ENCODE results near the gene TMEM140.

TMEM140 gene

DNA sequence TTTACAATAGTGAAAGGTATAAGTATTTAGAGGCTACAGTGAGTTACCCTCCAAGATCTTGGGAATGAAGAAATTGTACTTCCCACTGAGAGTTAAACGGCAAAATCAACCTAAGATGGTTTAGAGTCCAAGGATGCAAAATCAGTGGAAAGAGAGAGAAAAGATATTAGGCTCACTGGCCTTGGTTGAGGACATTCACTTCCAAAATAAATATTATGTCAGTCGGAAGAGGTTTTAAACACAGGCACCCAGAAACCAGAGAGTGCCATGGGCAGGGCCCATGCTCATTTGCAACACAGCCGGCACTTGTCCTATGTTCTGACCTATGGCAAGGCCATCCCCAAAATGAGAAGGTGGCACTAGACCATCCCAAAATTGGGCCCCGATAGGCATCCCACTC lies 67.3 kb downstream of the TMEM140 start:
- no peak for DNase-seq
- no peak overlapping the region for H3K27ac ChIP-seq (ENCODE audit: low read length)
- no peaks in the 10 kb centered on the region for H3K27me3 ChIP-seq (ENCODE audit: insufficient read depth, low read length, poor library complexity)
- no peak overlapping the region for H2AFZ ChIP-seq (ENCODE audit: low read depth, low read length)
- no peak overlapping the region for H3K9ac ChIP-seq (ENCODE audit: low read depth, low read length)
- no peak overlapping the region for H3K4me2 ChIP-seq (ENCODE audit: insufficient read depth, low read length)
- no peaks in the 10 kb centered on the region for H3K79me2 ChIP-seq (ENCODE audit: insufficient read depth, low read length)
- peaks cover 14% of the 10 kb centered on the region for H3K4me1 ChIP-seq (ENCODE audit: insufficient read depth, low read length)
- no peaks in the 10 kb centered on the region for H3K36me3 ChIP-seq (ENCODE audit: insufficient read depth, low read length)
- no peaks in the 10 kb centered on the region for H4K20me1 ChIP-seq (ENCODE audit: insufficient read depth, low read length)
- no peak for ATAC-seq (ENCODE audit: insufficient read depth, low read depth)
- no peak overlapping the region for H3K4me3 ChIP-seq (ENCODE audit: low read depth in 1 of 2, low read length in 2 of 2)
- H3K9me3 ChIP-seq (ENCODE audit: insufficient read depth, low read length, severe bottlenecking): no peaks in the 10 kb centered on the region
- no peak for TF ChIP-seq EZH2 (IDR thresholded peaks at IDR 0.05; ENCODE audit: borderline replicate concordance, low read depth, low read length, severe bottlenecking)
- TF ChIP-seq, protein P1, sequence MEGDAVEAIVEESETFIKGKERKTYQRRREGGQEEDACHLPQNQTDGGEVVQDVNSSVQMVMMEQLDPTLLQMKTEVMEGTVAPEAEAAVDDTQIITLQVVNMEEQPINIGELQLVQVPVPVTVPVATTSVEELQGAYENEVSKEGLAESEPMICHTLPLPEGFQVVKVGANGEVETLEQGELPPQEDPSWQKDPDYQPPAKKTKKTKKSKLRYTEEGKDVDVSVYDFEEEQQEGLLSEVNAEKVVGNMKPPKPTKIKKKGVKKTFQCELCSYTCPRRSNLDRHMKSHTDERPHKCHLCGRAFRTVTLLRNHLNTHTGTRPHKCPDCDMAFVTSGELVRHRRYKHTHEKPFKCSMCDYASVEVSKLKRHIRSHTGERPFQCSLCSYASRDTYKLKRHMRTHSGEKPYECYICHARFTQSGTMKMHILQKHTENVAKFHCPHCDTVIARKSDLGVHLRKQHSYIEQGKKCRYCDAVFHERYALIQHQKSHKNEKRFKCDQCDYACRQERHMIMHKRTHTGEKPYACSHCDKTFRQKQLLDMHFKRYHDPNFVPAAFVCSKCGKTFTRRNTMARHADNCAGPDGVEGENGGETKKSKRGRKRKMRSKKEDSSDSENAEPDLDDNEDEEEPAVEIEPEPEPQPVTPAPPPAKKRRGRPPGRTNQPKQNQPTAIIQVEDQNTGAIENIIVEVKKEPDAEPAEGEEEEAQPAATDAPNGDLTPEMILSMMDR (IDR thresholded peaks at IDR 0.05; ENCODE audit: borderline replicate concordance, extremely low read depth, low read length, poor library complexity, severe bottlenecking): no peak

DNA sequence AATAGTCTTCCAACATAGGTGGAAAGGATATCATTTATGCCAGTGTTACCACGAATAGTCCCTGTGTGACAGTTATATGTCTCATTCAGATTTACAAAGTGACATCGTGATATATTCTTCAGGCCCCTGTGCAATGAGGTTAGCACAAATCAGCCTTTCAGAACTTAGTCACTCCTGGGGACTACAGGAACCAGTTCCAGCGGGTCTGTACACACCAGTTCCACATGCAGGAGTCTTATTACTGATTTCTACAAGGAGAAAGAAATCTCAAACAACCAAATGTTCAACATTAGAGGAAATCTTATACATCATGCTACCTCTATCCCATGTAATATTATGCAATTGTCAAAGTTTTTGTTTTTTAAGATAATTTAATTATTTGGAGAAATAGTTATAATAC lies 67.8 kb downstream of the TMEM140 start:
- DNase-seq: no peak
- Histone ChIP-seq H3K27me3 (ENCODE audit: insufficient read depth, low read length, poor library complexity) (no peaks in the 10 kb centered on the region), H3K27ac (ENCODE audit: low read length) (no peak overlapping the region)

More for the DNA sequence above, 67.8 kb downstream of the TMEM140 start:
- Histone ChIP-seq H3K9ac (ENCODE audit: low read depth, low read length) (no peak overlapping the region), H3K9me3 (ENCODE audit: insufficient read depth, low read length, severe bottlenecking) (no peaks in the 10 kb centered on the region), H3K79me2 (ENCODE audit: insufficient read depth, low read length) (no peaks in the 10 kb centered on the region), H3K4me3 (ENCODE audit: low read depth in 1 of 2, low read length in 2 of 2) (no peak overlapping the region), H3K36me3 (ENCODE audit: insufficient read depth, low read length) (no peaks in the 10 kb centered on the region), H2AFZ (ENCODE audit: low read depth, low read length) (no peak overlapping the region), H4K20me1 (ENCODE audit: insufficient read depth, low read length) (no peaks in the 10 kb centered on the region), H3K4me2 (ENCODE audit: insufficient read depth, low read length) (no peak overlapping the region), H3K4me1 (ENCODE audit: insufficient read depth, low read length) (peaks cover 9% of the 10 kb centered on the region)
- ATAC-seq (ENCODE audit: insufficient read depth, low read depth): no peak
- TF ChIP-seq EZH2 (IDR thresholded peaks at IDR 0.05; ENCODE audit: borderline replicate concordance, low read depth, low read length, severe bottlenecking): no peak
- TF ChIP-seq, protein P1 (IDR thresholded peaks at IDR 0.05; ENCODE audit: borderline replicate concordance, extremely low read depth, low read length, poor library complexity, severe bottlenecking): no peak
